HCT116 (cell line): ENCODE results near the gene ZNF2. TPM values are rescaled to one million over a fixed set of nuclear protein-coding genes. Genes with fewer than 3 reads are reported as not detected.

Source experiments
- ATAC-seq: fragments of 200-7000 bp; cut with Tn5 transposase; 2 replicates; pipeline ENCODE4 v1.9.1; 2020; ENCODE audit warnings: mild to moderate bottlenecking, moderate library complexity
- BruUV-seq: library from RNA; stranded (reverse); fragments of 400-500 nt; replicated peaks from 2 replicates; lab custom pipeline; 2021; lab: Mats Ljungman, UMichigan
- CTCF ChIA-PET: fragments of 300-600 bp; sonication (Branson Sonifier 250); formaldehyde crosslinking; loops from one replicate; lab custom pipeline; 2021; ENCODE audit warnings: antibody characterized with exemption; lab: Charles Lee
- POLR2A ChIA-PET: fragments of 300-600, 350-600 bp; sonication (Branson Sonifier 250); formaldehyde crosslinking; loops from one replicate; lab custom pipeline; 2021; ENCODE audit warnings: antibody characterized with exemption; lab: Charles Lee
- RAD21 ChIA-PET, 2 experiments: fragments of 300-600 bp; sonication (Branson Sonifier 250); formaldehyde crosslinking; loops; one replicate each; lab custom pipeline; 2023; ENCODE audit warnings: low total read pairs in 2 of 2; ENCODE audit not compliant: uncharacterized antibody in 2 of 2, unreplicated experiment in 2 of 2, low non-redundant PET in 1 of 2; lab: Charles Lee
- DNase-seq: peaks from one replicate; pipeline ENCODE4 v3.0.0-alpha.2; 2010; ENCODE audit warnings: low read depth, low spot score
- H2AFZ ChIP-seq: fragments of 200-600 bp; shearing (Covaris generic), sonication (generic); 2 replicates; pipeline ENCODE4 v1.6.1; 2017; ENCODE audit warnings: low read depth, mixed run types, mixed read lengths, antibody characterized with exemption, low read length; ENCODE audit not compliant: poor library complexity, severe bottlenecking
- H3K27ac ChIP-seq: 2 replicates; pipeline ENCODE4 v1.5.1; 2012; ENCODE audit warnings: low read depth, low read length
- H3K27me3 ChIP-seq: fragments of 200-600 bp; sonication (generic); 2 replicates; pipeline ENCODE4 v1.6.1; 2016; ENCODE audit warnings: mixed run types, low read length, mixed read lengths; ENCODE audit not compliant: insufficient read depth
- H3K36me3 ChIP-seq, 2 experiments: fragments of 200-500 bp in 1 of 2; fragments of 200-600 bp in 1 of 2; sonication (Bioruptor generic) in 1 of 2; sonication (generic) in 1 of 2; 2 replicates each; pipeline versions ENCODE4 v1.5.1 to v1.6.1; 2014 to 2016; ENCODE audit warnings: low read length in 2 of 2, inconsistent platforms in 1 of 2, mixed read lengths in 1 of 2, mixed run types in 1 of 2; ENCODE audit not compliant: insufficient read depth in 2 of 2, control insufficient read depth in 1 of 2
- H3K4me1 ChIP-seq, 2 experiments: fragments of 200-600 bp in 1 of 2; sonication (generic) in 1 of 2; 2 replicates each; pipeline versions ENCODE4 v1.5.1 to v1.6.1; 2012 to 2017; ENCODE audit warnings: low read length in 2 of 2, inconsistent platforms in 1 of 2, mild to moderate bottlenecking in 1 of 2, mixed read lengths in 1 of 2, mixed run types in 1 of 2, moderate library complexity in 1 of 2; ENCODE audit not compliant: insufficient read depth in 2 of 2, control insufficient read depth in 1 of 2
- H3K4me2 ChIP-seq: fragments of 200-600 bp; sonication (generic); 2 replicates; pipeline ENCODE4 v1.6.1; 2017; ENCODE audit warnings: mixed run types, low read length, mixed read lengths
- H3K4me3 ChIP-seq, 2 experiments: fragments of 200-600 bp in 1 of 2; sonication (generic) in 1 of 2; replicated peaks in 1 of 2; 2 replicates each; pipeline ENCODE4 v1.5.1; 2011 to 2016; ENCODE audit warnings: low read length in 2 of 2, control low read depth in 1 of 2, low read depth in 1 of 2, mild to moderate bottlenecking in 1 of 2, mixed read lengths in 1 of 2, mixed run types in 1 of 2
- H3K79me2 ChIP-seq: fragments of 200-600 bp; sonication (generic); 2 replicates; pipeline ENCODE4 v1.6.1; 2017; ENCODE audit warnings: mild to moderate bottlenecking, mixed run types, low read length, moderate library complexity, mixed read lengths; ENCODE audit not compliant: insufficient read depth
- H3K9ac ChIP-seq: fragments of 200-600 bp; sonication (generic); 2 replicates; pipeline ENCODE4 v1.6.1; 2016; ENCODE audit warnings: low read length, mixed read lengths
- H3K9me2 ChIP-seq: fragments of 200-600 bp; sonication (generic), shearing (Covaris generic); 2 replicates; pipeline ENCODE4 v1.6.1; 2017; ENCODE audit warnings: mixed run types, mild to moderate bottlenecking, moderate library complexity; ENCODE audit not compliant: insufficient read depth
- H3K9me3 ChIP-seq, 2 experiments: fragments of 200-500 bp in 1 of 2; fragments of 200-600 bp in 1 of 2; sonication (Bioruptor generic) in 1 of 2; sonication (generic) in 1 of 2; 2 replicates each; pipeline ENCODE4 v1.6.1; 2014 to 2017; ENCODE audit warnings: low read length in 2 of 2, mixed read lengths in 2 of 2, inconsistent platforms in 1 of 2, low read depth in 1 of 2, mild to moderate bottlenecking in 1 of 2, mixed run types in 1 of 2, moderate library complexity in 1 of 2; ENCODE audit not compliant: control insufficient read depth in 1 of 2, insufficient read depth in 1 of 2
- H4K20me1 ChIP-seq: fragments of 200-600 bp; sonication (generic), shearing (Covaris generic); 2 replicates; pipeline ENCODE4 v1.6.1; 2017; ENCODE audit warnings: mixed run types, mild to moderate bottlenecking, moderate library complexity; ENCODE audit not compliant: insufficient read depth
- CEBPB ChIP-seq: IDR thresholded peaks from 2 replicates; pipeline ENCODE4 v1.6.1; 2012; ENCODE audit warnings: low read depth
- EGR1 ChIP-seq: IDR thresholded peaks from 2 replicates; pipeline ENCODE4 v1.6.1; 2012; ENCODE audit warnings: low read depth
- ELF1 ChIP-seq: IDR thresholded peaks from 2 replicates; pipeline ENCODE4 v1.6.1; 2012; ENCODE audit warnings: low read depth, borderline replicate concordance
- EZH2phosphoT487 ChIP-seq: fragments of 200-600 bp; IDR thresholded peaks from 2 replicates; pipeline ENCODE4 v1.6.1; 2018; ENCODE audit warnings: antibody characterized with exemption, borderline replicate concordance
- FOSL1 ChIP-seq: IDR thresholded peaks from 2 replicates; pipeline ENCODE4 v1.6.1; 2012; ENCODE audit warnings: low read depth
- JUND ChIP-seq: IDR thresholded peaks from 2 replicates; pipeline ENCODE4 v1.6.1; 2012
- POLR2A ChIP-seq: IDR thresholded peaks from 2 replicates; pipeline ENCODE4 v1.7.0; 2011; ENCODE audit warnings: borderline replicate concordance; ENCODE audit not compliant: insufficient read depth, insufficient read length; ENCODE audit errors: extremely low read depth
- POLR2AphosphoS5 ChIP-seq: IDR thresholded peaks from 2 replicates; pipeline ENCODE4 v1.6.1; 2011; ENCODE audit warnings: mild to moderate bottlenecking, low read depth, low read length, moderate library complexity
- RAD21 ChIP-seq: IDR thresholded peaks from 2 replicates; pipeline ENCODE4 v1.6.1; 2012; ENCODE audit warnings: low read depth, mild to moderate bottlenecking
- SP1 ChIP-seq: IDR thresholded peaks from 2 replicates; pipeline ENCODE4 v1.6.1; 2012; ENCODE audit warnings: low read depth
- SRF ChIP-seq: IDR thresholded peaks from 2 replicates; pipeline ENCODE4 v1.6.1; 2012; ENCODE audit warnings: low read depth
- TCF7L2 ChIP-seq: IDR thresholded peaks from 2 replicates; pipeline ENCODE4 v1.7.0; 2011; ENCODE audit warnings: borderline replicate concordance, inconsistent platforms; ENCODE audit not compliant: insufficient read depth, insufficient read length; ENCODE audit errors: extremely low read depth
- YY1 ChIP-seq: IDR thresholded peaks from 2 replicates; pipeline ENCODE4 v1.6.1; 2011; ENCODE audit warnings: low read length, low read depth, moderate library complexity, mild to moderate bottlenecking; ENCODE audit not compliant: insufficient replicate concordance; ENCODE audit errors: extremely low read depth
- ZFX ChIP-seq: fragments of 450-650 bp; IDR thresholded peaks from 2 replicates; pipeline ENCODE4 v1.6.1; 2017
- ZNF274 ChIP-seq: fragments of 200-500 bp; sonication (Bioruptor generic); IDR thresholded peaks from 2 replicates; pipeline ENCODE4 v1.6.1; 2014; ENCODE audit warnings: mild to moderate bottlenecking, low read depth, low read length, inconsistent platforms
- intact Hi-C: fragments of 100-400 bp; cut with micrococcal nuclease; formaldehyde crosslinking; loops from 2 replicates; pipeline ENCODE4 v1.10.0; 2022
- total RNA-seq: library from RNA; stranded (reverse); gene quantifications from one replicate; pipeline ENCODE4 v1.2.1, GENCODE V29; 2021; ENCODE audit not compliant: unreplicated experiment
- TF ChIP-seq, protein P1 (sequence below): IDR thresholded peaks from 2 replicates; pipeline ENCODE4 v1.6.1; 2012
- TF ChIP-seq, protein P2 (sequence below): IDR thresholded peaks from 2 replicates; pipeline ENCODE4 v1.6.1; 2012; ENCODE audit warnings: low read depth
- TF ChIP-seq, protein P3 (sequence below), 3 experiments: fragments of 200-600 bp in 1 of 3; sonication (generic) in 1 of 3; IDR thresholded peaks in 2 of 3; conservative IDR thresholded peaks in 1 of 3; 2 replicates each; pipeline ENCODE4 v1.5.1; 2012 to 2017; ENCODE audit warnings: low read depth in 2 of 3, low read length in 2 of 3, antibody characterized with exemption in 1 of 3, borderline replicate concordance in 1 of 3, control low read depth in 1 of 3, mild to moderate bottlenecking in 1 of 3, mixed read lengths in 1 of 3, mixed run types in 1 of 3, moderate library complexity in 1 of 3; ENCODE audit not compliant: insufficient read depth in 1 of 3
- TF ChIP-seq, protein P4 (sequence below): IDR thresholded peaks from 2 replicates; pipeline ENCODE4 v1.6.1; 2012

The ZNF2 gene
- total RNA-seq, 1 experiment from 2014 or later: 3.4 TPM

DNA sequence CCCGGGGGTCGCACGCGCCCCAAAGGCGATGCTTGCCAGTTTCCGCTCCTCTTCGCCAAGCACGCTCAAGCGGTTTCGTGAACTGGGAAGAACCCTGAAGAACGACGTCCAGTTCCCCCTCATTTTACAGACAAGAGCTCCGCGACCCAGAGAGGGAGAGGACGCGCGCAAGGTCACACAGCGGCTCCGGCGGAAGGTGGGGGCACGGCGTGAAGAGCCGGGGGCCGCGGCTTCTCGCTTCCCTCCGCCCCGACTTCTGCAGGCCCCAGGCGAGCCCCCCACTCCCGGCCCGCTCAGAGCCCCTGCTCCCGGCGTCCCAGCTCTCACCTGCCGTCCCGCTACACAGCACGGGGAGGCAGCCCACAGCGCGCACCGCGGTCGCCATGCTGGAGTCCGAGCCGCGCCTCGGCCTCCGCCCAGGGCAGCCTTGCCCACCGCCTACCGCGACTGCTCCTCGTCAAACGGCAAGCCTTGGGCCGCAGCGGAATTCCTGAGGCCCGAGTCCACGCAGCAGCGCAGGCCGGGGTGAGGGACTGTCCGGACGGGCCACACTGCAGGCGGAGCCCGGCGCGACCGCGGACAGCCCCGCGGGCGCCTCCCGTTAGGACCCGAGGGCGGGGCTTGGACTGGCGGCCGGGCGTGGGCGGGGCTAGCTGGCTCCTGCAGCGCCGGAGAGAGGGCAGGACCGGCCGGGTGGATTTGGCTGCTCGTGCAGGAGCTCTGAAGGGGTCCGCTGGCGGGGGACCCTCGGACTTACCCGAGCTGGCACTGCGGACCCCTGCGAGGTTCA lies 44.0 kb upstream of the ZNF2 start, which contains the start of gene MRPS5:
MRPS5 (minus strand) TSS at position 402 of the 790 bp plus-strand sequence; CDS start at position 385, 17 bp downstream.
- Histone ChIP-seq H4K20me1 (no peaks in the 10 kb centered on the region), H3K9ac (peak within 1 kb of the TSS; percentile 91), H3K4me1 (peaks cover 0 to 25% of the 10 kb centered on the region in 2 experiments; a peak in 3 of 4 replicates), H3K27me3 (no peaks in the 10 kb centered on the region), H3K79me2 (peaks cover 49% of the 10 kb centered on the region), H3K9me2 (no peaks in the 10 kb centered on the region), H3K27ac (peak within 1 kb of the TSS; percentile 89), H3K4me2 (peak within 1 kb of the TSS; percentile 97), H3K4me3 (peak within 1 kb of the TSS; percentile 98 to 100), H3K36me3 (peaks cover 6 to 7% of the 10 kb centered on the region in 2 experiments; a peak in 2 of 4 replicates), H3K9me3 (no peaks in the 10 kb centered on the region), H2AFZ (peak within 1 kb of the TSS; percentile 82)
- RAD21 ChIA-PET: interaction anchor here in 1 of 2 experiments (1.0 kb wide), 1 partner anchor 43 kb away, joined by 4 read pairs; no protein-coding TSS in a partner anchor
- DNase-seq (peak; percentile 34), ATAC-seq (peak; percentile 94)
- BruUV-seq: no TSS peak
- intact Hi-C loops: loop anchor here (1.0 kb wide), 1 partner anchor 44 kb away; the partner anchor contains the start of gene ZNF2
- CTCF ChIA-PET: interaction anchor here (0.6 to 1.5 kb wide), 8 partner anchors 29 to 224 kb away, joined by 3 to 4 read pairs (median 3); no protein-coding TSS in a partner anchor
- POLR2A ChIA-PET: interaction anchor here (1.2 kb wide), 1 partner anchor 16 kb away, joined by 3 read pairs; no protein-coding TSS in a partner anchor
- TF ChIP-seq, protein P1, sequence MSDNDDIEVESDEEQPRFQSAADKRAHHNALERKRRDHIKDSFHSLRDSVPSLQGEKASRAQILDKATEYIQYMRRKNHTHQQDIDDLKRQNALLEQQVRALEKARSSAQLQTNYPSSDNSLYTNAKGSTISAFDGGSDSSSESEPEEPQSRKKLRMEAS: peak; percentile 78
- TF ChIP-seq, protein P2, sequence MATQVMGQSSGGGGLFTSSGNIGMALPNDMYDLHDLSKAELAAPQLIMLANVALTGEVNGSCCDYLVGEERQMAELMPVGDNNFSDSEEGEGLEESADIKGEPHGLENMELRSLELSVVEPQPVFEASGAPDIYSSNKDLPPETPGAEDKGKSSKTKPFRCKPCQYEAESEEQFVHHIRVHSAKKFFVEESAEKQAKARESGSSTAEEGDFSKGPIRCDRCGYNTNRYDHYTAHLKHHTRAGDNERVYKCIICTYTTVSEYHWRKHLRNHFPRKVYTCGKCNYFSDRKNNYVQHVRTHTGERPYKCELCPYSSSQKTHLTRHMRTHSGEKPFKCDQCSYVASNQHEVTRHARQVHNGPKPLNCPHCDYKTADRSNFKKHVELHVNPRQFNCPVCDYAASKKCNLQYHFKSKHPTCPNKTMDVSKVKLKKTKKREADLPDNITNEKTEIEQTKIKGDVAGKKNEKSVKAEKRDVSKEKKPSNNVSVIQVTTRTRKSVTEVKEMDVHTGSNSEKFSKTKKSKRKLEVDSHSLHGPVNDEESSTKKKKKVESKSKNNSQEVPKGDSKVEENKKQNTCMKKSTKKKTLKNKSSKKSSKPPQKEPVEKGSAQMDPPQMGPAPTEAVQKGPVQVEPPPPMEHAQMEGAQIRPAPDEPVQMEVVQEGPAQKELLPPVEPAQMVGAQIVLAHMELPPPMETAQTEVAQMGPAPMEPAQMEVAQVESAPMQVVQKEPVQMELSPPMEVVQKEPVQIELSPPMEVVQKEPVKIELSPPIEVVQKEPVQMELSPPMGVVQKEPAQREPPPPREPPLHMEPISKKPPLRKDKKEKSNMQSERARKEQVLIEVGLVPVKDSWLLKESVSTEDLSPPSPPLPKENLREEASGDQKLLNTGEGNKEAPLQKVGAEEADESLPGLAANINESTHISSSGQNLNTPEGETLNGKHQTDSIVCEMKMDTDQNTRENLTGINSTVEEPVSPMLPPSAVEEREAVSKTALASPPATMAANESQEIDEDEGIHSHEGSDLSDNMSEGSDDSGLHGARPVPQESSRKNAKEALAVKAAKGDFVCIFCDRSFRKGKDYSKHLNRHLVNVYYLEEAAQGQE: no peak
- no peak for TF ChIP-seq RAD21
- TF ChIP-seq ZNF274: no peak
- peak; percentile 59 for TF ChIP-seq POLR2A
- peak; percentile 73 for TF ChIP-seq SP1
- no peak; the same call in 1 of the 2 replicates for TF ChIP-seq SRF
- TF ChIP-seq CEBPB: no peak
- TF ChIP-seq ZFX: peak; percentile 62; the same call in 1 of the 2 replicates
- TF ChIP-seq, protein P3, sequence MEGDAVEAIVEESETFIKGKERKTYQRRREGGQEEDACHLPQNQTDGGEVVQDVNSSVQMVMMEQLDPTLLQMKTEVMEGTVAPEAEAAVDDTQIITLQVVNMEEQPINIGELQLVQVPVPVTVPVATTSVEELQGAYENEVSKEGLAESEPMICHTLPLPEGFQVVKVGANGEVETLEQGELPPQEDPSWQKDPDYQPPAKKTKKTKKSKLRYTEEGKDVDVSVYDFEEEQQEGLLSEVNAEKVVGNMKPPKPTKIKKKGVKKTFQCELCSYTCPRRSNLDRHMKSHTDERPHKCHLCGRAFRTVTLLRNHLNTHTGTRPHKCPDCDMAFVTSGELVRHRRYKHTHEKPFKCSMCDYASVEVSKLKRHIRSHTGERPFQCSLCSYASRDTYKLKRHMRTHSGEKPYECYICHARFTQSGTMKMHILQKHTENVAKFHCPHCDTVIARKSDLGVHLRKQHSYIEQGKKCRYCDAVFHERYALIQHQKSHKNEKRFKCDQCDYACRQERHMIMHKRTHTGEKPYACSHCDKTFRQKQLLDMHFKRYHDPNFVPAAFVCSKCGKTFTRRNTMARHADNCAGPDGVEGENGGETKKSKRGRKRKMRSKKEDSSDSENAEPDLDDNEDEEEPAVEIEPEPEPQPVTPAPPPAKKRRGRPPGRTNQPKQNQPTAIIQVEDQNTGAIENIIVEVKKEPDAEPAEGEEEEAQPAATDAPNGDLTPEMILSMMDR (IDR thresholded peaks at IDR 0.05 in 2 of 3, conservative IDR thresholded peaks at IDR 0.05 in 1 of 3; ENCODE audit: borderline replicate concordance in 1 of 3, insufficient read depth in 1 of 3, low read depth in 2 of 3, low read length in 2 of 3): no peak
- TF ChIP-seq, protein P4, sequence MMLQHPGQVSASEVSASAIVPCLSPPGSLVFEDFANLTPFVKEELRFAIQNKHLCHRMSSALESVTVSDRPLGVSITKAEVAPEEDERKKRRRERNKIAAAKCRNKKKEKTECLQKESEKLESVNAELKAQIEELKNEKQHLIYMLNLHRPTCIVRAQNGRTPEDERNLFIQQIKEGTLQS: no peak
- TF ChIP-seq JUND: no peak
- TF ChIP-seq TCF7L2: peak; percentile 41
- peak; percentile 80 for TF ChIP-seq YY1
- TF ChIP-seq FOSL1: peak; percentile 23; the same call in 1 of the 2 replicates
- no peak for TF ChIP-seq EZH2phosphoT487
- no peak for TF ChIP-seq ELF1
- peak; percentile 86 for TF ChIP-seq EGR1
- TF ChIP-seq POLR2AphosphoS5: peak; percentile 80
